ENCODE measurements around the gene IP6K3.

Gene IP6K3

DNA sequence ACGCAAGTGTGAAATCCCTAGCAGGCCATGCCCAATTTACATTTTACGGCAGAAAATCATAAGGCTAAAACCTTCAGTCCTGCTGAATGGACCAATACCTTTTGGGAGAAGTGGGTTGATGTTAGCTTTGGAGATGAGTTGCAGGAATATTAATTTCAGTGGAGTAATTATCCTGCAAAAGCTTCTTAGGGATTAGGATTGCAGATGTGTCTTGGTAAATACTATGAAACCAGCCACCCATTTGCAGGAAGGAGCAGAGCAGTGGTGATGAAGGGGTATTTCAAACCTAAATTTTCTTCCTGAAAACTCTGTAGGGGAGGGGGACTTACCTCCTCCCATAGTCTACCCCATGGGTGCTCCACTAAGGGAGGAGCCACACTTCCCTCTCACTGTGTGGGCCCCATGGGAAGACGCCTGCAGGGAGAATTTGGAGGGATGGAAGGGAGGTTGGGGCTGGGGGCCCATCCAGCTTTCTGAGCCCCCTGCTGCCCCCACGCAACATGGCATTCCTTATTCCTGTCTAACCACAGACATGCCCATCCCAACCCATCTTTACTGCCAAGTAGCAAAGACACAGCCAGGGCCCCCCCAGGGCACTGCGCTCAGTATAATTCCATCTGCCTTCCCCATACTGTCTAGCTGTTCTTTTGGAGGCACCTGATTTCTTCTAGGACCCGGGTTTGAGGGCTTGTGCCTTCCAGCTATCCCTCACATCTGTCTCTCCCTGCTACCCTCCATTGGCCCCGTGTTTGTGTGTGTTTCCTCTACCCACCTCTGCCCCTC is 20.6 kb downstream of the IP6K3 start:
- Mint-ChIP-seq H3K9me3 (no peaks in the 10 kb centered on the region), H3K4me3 (no peak overlapping the region), H3K27ac (no peak overlapping the region), H3K27me3 (peaks cover 51% of the 10 kb centered on the region), H3K4me1 (peaks cover 17% of the 10 kb centered on the region), H3K36me3 (no peaks in the 10 kb centered on the region)
- CTCF ChIA-PET = interaction anchor here (1.7 kb wide), 1 partner anchor 17 kb away, joined by 4 read pairs; no protein-coding TSS in a partner anchor
- no peak for DNase-seq

DNA sequence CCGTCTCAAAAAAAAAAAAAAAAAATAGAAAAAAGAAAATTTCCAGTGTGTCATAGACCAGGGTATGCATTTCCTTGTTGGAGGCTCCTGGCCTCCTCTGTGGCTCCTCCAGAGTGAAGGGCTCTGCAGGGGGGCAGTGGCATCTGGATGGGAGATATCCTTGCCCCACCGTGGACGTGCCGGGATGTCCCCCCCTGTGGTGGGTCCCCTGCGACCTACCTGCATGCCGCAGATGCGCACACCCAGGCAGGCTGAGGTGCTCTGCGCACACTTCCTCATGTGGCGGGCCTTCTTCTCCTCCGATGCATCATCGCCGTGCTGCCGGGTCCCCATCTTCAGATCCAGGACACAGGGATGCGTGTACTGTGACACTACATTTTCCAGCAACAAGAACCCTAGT is 21.5 kb downstream of the IP6K3 start:
- Mint-ChIP-seq H3K4me1 (peaks cover 17% of the 10 kb centered on the region), H3K27ac (no peak overlapping the region), H3K9me3 (no peaks in the 10 kb centered on the region), H3K4me3 (no peak overlapping the region), H3K36me3 (no peaks in the 10 kb centered on the region), H3K27me3 (peaks cover 53% of the 10 kb centered on the region)
- CTCF ChIA-PET = interaction anchor here (1.7 kb wide), 1 partner anchor 18 kb away, joined by 4 read pairs; no protein-coding TSS in a partner anchor
- DNase-seq = no peak

DNA sequence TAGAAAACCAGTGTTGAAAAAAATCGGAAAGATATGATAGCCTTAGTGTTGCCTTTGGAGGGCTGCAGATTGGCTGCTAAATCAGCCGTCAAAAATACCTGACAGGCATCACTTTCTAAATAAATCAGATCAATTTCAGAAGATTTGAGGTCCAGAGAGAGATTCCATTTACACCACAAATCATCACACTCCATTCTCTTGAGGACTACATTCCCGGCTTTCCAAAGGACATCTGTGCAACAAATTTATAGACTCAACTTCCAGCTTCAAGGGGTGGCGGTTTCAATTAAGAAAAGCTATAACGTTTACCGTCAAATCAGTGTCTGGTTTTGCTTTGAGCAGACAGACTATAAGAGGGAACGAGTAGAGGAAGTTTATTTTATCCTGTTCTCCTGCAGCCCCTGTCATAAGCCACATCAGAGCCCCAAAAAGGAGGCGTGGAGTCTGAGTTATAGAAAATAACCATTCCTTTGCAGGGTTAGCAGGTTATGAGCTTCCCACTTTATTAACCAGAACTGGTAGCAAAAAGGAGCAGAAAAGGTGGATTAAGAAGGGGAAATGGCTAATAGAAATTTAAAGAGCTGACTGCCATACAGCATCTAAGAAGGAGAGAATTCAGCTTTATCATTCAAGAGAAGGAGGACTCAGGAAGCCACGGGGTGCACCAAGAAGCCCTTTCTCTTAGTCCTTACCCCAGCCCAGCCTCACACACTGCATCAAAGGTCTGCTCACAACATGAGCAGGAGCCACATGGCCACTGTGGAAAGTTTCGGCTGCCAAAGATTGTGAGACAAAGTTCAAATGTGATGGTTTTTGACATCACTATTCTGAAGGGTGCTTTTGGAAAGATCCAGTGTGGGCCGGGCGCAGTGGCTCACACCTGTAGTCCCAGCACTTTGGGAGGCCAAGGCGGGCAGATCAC is 22.3 kb downstream of the IP6K3 start:
- Mint-ChIP-seq H3K27ac (no peak overlapping the region), H3K27me3 (peaks cover 59% of the 10 kb centered on the region), H3K4me3 (no peak overlapping the region), H3K9me3 (no peaks in the 10 kb centered on the region), H3K4me1 (peaks cover 17% of the 10 kb centered on the region), H3K36me3 (no peaks in the 10 kb centered on the region)
- CTCF ChIA-PET = interaction anchor here (1.2 kb wide), 1 partner anchor 11 kb away, joined by 3 read pairs; no protein-coding TSS in a partner anchor
- DNase-seq = no peak

DNA sequence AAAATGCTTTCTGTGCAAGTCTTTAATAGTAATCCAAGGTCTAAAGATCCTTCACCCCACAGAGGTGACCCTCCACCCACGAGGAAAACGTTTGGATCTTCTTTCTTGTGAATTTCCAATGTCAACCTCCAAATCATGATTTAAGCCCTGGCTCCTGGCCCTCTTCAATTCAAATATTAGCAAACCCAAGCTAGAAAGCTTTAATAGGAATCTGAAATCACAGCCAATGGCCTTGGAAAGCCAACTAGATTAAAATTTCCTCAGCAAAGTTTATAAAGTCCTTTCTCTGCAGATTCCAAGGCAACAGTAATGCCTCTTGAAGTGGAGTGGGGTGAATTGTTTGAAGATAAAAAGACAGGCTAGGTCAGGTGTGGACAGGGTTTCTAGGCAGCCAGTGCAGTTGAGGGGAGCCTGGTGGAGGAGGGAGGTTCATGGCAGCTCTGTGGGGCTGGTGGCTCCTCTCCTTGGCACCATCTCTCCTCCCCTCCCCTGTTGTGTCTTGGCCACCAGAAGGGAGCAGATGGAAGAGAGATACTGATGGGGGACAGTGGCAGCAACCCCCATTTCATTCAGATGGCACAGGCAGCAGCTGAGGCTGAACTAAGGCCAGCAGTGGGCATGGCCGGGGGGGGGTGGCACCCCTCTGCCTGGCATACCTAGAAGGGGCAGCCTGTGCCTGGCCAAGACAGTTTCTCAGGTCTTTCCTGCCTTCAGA is 23.2 kb downstream of the IP6K3 start:
- Mint-ChIP-seq H3K4me1 (peaks cover 17% of the 10 kb centered on the region), H3K27me3 (peaks cover 61% of the 10 kb centered on the region), H3K27ac (no peak overlapping the region), H3K36me3 (no peaks in the 10 kb centered on the region), H3K4me3 (no peak overlapping the region), H3K9me3 (no peaks in the 10 kb centered on the region)
- CTCF ChIA-PET = interaction anchor here (1.2 kb wide), 1 partner anchor 10 kb away, joined by 3 read pairs; no protein-coding TSS in a partner anchor
- no peak for DNase-seq

DNA sequence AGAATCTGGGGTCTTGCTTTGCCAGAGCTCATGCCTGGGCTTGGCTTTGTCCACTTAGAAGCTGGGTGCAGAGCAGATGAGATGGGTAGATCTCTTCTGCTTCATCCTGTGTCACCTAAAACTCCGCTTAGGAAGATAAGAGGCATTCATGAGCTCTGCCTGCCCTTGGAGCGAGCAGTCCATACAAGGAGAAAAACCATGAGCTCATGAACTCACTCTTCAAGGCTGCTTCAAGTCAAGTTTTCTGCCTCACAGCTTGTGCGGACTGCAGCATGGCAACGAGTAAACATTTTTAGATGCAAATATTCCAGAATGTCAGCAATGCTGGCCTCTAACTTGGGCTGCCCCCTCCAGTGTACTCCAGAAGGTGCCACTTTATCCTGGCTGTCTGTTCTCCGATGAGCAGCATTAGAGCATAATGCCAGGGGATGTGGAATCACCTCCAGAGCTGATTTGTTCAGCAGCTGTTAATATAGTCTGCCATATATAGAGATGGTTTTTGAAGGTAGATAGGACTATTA is 24.5 kb downstream of the IP6K3 start:
- Mint-ChIP-seq H3K4me3 (no peak overlapping the region), H3K9me3 (no peaks in the 10 kb centered on the region), H3K4me1 (peaks cover 17% of the 10 kb centered on the region), H3K27me3 (peaks cover 69% of the 10 kb centered on the region), H3K36me3 (no peaks in the 10 kb centered on the region), H3K27ac (no peak overlapping the region)
- DNase-seq = no peak
- CTCF ChIA-PET = interaction anchor here (0.9 to 1.5 kb wide), 3 partner anchors 11 to 132 kb away, joined by 3 to 4 read pairs (median 3); partner anchors contain the start of gene UQCC2

DNA sequence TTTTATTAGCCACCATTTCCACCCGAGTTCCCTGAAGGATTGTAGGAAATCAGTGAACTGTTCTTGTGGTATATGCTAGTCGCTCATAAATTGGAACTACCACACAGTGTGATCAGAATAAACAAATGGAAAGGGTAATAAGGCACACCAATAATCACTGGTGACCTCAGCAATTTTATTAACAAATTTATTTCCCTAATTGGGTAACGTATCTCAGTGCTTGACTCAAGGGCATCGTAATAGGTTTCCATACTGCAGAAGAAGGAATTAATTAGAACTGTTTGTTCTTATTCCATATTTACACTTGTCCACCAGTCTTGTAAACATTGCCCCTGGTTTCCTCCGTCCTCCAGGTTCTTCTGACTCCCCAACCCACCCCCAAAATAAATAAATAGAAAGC is 25.2 kb downstream of the IP6K3 start:
- H3K27ac Mint-ChIP-seq = no peak overlapping the region
- H3K27me3 Mint-ChIP-seq = peaks cover 64% of the 10 kb centered on the region

DNA sequence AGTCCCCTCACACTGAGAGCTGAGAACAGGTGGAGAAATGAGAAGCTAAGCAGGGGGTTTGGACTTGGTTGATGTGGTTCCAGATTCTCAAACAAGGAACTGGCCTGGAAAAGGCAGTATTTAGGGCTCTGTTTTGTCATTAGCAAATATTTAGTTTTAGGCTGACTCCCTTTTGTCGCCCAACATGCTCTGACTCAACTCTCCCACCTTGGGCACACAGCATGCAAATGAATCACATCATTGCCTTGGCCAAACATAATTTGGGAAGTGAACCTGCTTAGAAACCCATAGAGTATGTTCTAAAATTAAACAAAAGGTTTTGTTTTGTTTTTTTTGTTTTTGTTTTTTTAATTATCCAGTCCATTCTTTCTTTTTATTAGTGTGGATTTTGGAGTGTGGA is 25.7 kb downstream of the IP6K3 start:
- DNase-seq = no peak
- H3K36me3 Mint-ChIP-seq = no peaks in the 10 kb centered on the region
- CTCF ChIA-PET = no interaction called here
- H3K4me3 Mint-ChIP-seq = no peak overlapping the region
- no peak overlapping the region for H3K27ac Mint-ChIP-seq
- peaks cover 60% of the 10 kb centered on the region for H3K27me3 Mint-ChIP-seq
- H3K9me3 Mint-ChIP-seq = no peaks in the 10 kb centered on the region
- peaks cover 17% of the 10 kb centered on the region for H3K4me1 Mint-ChIP-seq

More for the DNA sequence above, 25.2 kb downstream of the IP6K3 start:
- CTCF ChIA-PET = interaction anchor here (0.9 to 1.5 kb wide), 2 partner anchors 10 to 132 kb away, joined by 3 read pairs; partner anchors contain the start of gene UQCC2
- peaks cover 17% of the 10 kb centered on the region for H3K4me1 Mint-ChIP-seq
- no peak for DNase-seq
- H3K4me3 Mint-ChIP-seq = no peak overlapping the region
- H3K36me3 Mint-ChIP-seq = no peaks in the 10 kb centered on the region
- H3K9me3 Mint-ChIP-seq = no peaks in the 10 kb centered on the region

DNA sequence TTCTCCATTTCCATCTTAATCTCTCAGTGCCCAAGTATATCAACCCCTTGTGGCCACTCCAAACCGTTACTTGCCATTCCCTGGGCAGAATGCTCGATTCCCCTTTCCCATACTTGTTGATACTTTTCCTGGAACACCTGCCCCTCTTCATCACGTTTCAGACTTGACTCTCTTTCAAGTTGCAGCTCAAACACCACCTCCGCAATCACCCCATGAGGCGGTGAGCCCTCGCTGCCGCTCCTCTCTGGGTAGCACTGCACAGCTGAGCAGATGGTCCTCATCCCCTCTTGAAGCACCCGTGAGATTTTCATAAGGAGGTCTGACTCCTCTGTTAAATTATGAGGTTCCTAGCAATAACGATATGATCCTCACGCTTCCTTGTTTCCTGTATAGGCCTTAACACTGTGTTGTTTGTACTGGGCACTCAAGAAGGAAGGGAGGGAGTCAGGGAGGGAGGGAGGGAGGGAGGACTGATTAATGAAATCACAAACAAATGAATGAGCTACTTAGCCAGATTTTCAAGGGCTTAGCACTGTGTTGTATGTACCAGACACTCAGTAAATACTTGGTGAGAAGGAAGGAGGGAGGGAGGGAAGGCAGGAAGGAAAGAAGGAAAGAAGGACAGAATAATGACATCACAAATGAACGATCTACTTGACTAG is 27.2 kb downstream of the IP6K3 start:
- no peaks in the 10 kb centered on the region for H3K36me3 Mint-ChIP-seq

DNA sequence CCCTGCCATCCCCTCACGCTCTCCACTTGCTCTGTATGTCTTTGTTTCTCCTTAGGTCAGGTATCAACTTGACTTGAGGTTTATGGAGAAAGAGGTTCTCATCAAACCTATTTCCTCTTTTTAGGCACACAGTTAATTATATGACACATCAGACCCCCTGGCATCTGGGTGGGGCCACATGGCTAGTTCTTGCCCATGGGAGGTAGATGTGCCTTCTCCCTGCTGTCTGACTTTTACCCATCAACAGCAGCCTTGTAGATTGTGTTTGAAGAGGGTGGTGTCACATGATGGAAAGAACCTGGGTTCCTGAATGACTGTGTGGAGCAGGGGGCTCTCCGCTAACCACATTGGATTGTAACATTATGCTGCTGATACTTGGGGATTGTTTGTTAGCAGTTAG is 28.0 kb downstream of the IP6K3 start:
- DNase-seq = no peak
- no peaks in the 10 kb centered on the region for H3K36me3 Mint-ChIP-seq
- H3K4me3 Mint-ChIP-seq = no peak overlapping the region
- peaks cover 3% of the 10 kb centered on the region for H3K4me1 Mint-ChIP-seq
- H3K27me3 Mint-ChIP-seq = peaks cover 58% of the 10 kb centered on the region
- no peaks in the 10 kb centered on the region for H3K9me3 Mint-ChIP-seq
- CTCF ChIA-PET = no interaction called here
- H3K27ac Mint-ChIP-seq = no peak overlapping the region

More for the DNA sequence above, 27.2 kb downstream of the IP6K3 start:
- H3K4me1 Mint-ChIP-seq = peaks cover 11% of the 10 kb centered on the region
- DNase-seq = no peak
- peaks cover 52% of the 10 kb centered on the region for H3K27me3 Mint-ChIP-seq
- no peak overlapping the region for H3K4me3 Mint-ChIP-seq
- CTCF ChIA-PET = no interaction called here
- H3K9me3 Mint-ChIP-seq = no peaks in the 10 kb centered on the region
- H3K27ac Mint-ChIP-seq = no peak overlapping the region

DNA sequence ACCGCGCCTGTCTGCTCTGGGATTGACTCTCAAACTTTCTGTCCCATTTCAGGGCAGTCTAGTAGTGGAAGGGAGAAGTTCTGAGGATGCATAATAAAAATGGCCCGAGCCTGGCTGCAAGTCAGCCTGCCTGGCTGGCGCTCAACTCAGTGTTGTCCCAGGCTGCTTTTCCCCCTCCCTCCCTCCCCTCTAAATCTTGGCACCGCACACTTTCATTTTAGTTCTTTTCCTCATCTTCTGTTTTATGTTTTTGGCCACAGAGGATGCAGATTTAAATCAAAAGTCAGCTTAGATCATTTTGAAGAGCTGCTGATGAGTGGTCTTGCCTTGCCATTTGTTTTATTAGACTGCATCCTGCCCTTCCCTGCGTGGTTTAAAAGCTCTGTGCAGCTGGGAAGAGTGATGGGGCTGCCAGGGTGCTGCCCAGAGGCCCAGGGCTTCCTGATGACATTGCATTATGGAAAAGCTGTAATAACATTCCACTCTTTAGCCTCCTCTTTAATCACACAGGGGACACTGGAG is 28.7 kb downstream of the IP6K3 start:
- H3K9me3 Mint-ChIP-seq = no peaks in the 10 kb centered on the region
- H3K4me3 Mint-ChIP-seq = no peak overlapping the region
- H3K36me3 Mint-ChIP-seq = no peaks in the 10 kb centered on the region
- H3K27me3 Mint-ChIP-seq = peaks cover 51% of the 10 kb centered on the region
- CTCF ChIA-PET = no interaction called here
- H3K27ac Mint-ChIP-seq = no peak overlapping the region
- no peak for DNase-seq
- no peaks in the 10 kb centered on the region for H3K4me1 Mint-ChIP-seq

DNA sequence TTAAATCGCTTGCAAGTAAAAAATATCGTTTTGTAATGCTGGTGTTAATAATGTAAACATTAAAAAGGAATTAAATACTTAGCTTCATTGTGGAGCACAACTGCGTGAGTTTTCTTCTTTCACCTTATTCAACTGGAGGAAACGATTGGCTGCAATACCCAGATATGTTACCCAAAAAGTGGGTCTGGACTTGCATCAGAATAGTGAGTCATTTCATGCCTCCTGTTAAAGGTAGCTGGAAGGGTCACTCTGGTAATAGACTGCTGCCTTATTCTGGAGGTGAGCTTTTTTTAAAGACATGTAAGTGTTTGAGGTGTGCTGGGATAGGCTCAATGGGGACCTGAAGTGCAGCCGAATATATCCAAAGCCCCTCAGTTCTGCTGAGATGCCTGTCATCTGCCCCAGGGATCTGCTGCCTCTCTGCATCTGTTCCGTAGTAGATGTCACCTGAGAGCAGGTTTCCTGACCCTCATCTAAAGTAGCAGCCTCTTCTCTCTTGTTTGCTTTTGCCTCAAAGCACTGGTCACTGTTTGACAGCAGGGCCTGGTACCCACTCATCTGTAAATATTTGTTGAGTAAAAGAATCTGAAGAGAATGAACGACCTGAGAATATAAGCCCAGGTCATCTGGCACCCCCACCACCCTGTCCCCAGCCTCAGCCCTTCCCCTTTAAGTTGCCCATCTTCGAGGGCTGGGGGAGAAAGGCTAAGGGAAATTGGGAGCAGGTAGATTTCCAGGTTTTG is 29.6 kb downstream of the IP6K3 start:
- CTCF ChIA-PET = no interaction called here
- H3K9me3 Mint-ChIP-seq = no peaks in the 10 kb centered on the region
- H3K27me3 Mint-ChIP-seq = peaks cover 42% of the 10 kb centered on the region
- H3K27ac Mint-ChIP-seq = no peak overlapping the region
- H3K4me3 Mint-ChIP-seq = no peak overlapping the region
- DNase-seq = no peak
- H3K4me1 Mint-ChIP-seq = peaks cover 4% of the 10 kb centered on the region
- H3K36me3 Mint-ChIP-seq = no peaks in the 10 kb centered on the region

DNA sequence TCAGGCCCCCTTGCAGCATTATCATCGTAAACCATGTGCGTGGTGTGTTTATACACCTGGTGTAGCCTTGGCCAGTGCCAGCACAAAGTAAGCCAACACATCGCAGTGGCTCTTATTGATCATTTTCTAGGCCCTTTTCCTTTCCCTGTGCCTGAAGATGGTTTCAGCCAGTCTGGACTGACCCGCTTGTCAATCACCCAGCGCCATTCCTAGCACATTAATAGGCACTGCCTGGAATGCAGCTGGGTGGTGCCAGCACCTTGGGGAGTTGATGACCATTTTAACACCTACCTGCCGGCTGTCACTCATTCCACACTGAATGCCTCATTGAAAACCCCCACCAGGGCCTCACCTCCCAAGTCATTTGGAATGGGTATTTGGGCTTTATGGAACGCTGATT is 30.3 kb downstream of the IP6K3 start:
- CTCF ChIA-PET = interaction anchor here (1.3 kb wide), 1 partner anchor 46 kb away, joined by 3 read pairs; no protein-coding TSS in a partner anchor
- H3K4me3 Mint-ChIP-seq = no peak overlapping the region
- peaks cover 2% of the 10 kb centered on the region for H3K36me3 Mint-ChIP-seq
- H3K4me1 Mint-ChIP-seq = peaks cover 11% of the 10 kb centered on the region
- DNase-seq = no peak
- no peak overlapping the region for H3K27ac Mint-ChIP-seq
- peaks cover 42% of the 10 kb centered on the region for H3K27me3 Mint-ChIP-seq
- no peaks in the 10 kb centered on the region for H3K9me3 Mint-ChIP-seq

All from activated naive CD4-positive, alpha-beta T cell treated with anti-CD3 and anti-CD28 coated beads, Interleukin-2, amount 10 ng/mL, durations not matched to agents 7 days and 5 days (primary cell).